Muscle layer of colon (tissue), 2 donors: Measurements from ENCODE around the gene DDX21.
"Not testable (repeated sequence)": the region's sequence is repeated elsewhere in the genome, so short reads cannot be mapped to it uniquely, and the experiment has no call there.

Experiments used
- H3K27ac ChIP-seq: one replicate; pipeline ENCODE4 v1.7.0; 2013; ENCODE audit warnings: low read depth, mild to moderate bottlenecking, low read length, moderate library complexity
- H3K27me3 ChIP-seq, 2 donors: one replicate each; pipeline ENCODE4 v1.7.0; 2013; ENCODE audit warnings: low read length in 2 of 2, mild to moderate bottlenecking in 2 of 2; ENCODE audit not compliant: insufficient read depth in 2 of 2, control insufficient read depth in 1 of 2
- H3K36me3 ChIP-seq: one replicate; pipeline ENCODE4 v1.7.0; 2013; ENCODE audit warnings: mild to moderate bottlenecking, low read length; ENCODE audit not compliant: insufficient read depth
- H3K4me1 ChIP-seq: one replicate; pipeline ENCODE4 v1.7.0; 2013; ENCODE audit warnings: mild to moderate bottlenecking, low read length; ENCODE audit not compliant: insufficient read depth
- H3K4me3 ChIP-seq, 2 donors: one replicate each; pipeline ENCODE4 v1.7.0; 2013; ENCODE audit warnings: low read length in 2 of 2, low read depth in 1 of 2, mild to moderate bottlenecking in 1 of 2, moderate library complexity in 1 of 2
- H3K9ac ChIP-seq: one replicate; pipeline ENCODE4 v1.7.0; 2013; ENCODE audit warnings: low read length
- H3K9me3 ChIP-seq: one replicate; pipeline ENCODE4 v1.7.0; 2013; ENCODE audit warnings: mild to moderate bottlenecking, low read length
- donor health status: abdominal sarcoma.
- donor health status: Adenocarcinoma of cecum.

DDX21 gene

DNA sequence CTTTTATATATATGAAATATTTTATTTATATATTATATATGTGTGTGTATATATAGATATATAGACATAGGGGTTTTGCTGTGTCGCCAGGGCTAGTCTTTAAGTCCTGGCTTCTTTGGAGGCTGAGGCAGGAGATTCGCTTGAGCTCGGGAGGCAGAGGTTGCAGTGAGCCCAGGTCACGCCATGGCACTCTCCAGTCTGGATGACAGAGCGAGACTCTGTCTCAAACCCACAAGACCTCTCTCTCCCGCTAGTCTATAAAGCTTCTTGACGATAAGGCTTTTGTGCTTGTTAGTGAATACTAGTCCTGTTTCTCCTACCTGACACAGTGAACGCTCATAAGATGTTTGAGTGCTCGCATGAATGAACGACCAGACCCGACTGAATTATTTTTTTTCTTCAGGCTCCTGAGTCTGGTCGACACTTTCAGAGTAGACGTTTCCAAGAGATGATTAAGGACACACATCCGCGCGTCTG is 577 bp upstream of the DDX21 start:
- no peaks in the 10 kb centered on the region for H3K9me3 ChIP-seq
- peak overlapping the region; percentile 89 for H3K27ac ChIP-seq
- H3K4me1 ChIP-seq = peaks cover 11% of the 10 kb centered on the region
- H3K36me3 ChIP-seq = peaks cover 5% of the 10 kb centered on the region
- H3K27me3 ChIP-seq = no peaks in the 10 kb centered on the region
- H3K4me3 ChIP-seq = peak overlapping the region; percentile 84 to 89
- H3K9ac ChIP-seq = peak overlapping the region; percentile 76

DNA sequence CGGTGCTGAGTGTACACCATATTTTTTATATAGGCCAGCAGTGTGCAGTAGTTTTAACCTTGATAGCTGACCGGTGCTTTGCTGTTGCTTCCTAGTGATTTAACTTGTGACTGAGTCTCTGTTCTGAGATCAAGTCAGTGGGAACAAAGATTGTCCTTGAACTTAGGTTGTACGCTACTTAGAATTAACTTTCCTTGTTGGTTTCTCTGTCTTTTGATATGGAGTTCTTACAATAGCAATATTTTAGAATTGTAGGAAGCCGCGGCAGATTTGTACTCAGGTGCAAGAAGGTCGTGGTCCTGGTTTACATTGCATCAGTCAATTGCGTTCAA is 1.3 kb downstream of the DDX21 start:
- peaks cover 11% of the 10 kb centered on the region for H3K4me1 ChIP-seq
- peak overlapping the region; percentile 84 to 89 for H3K4me3 ChIP-seq
- peaks cover 15% of the 10 kb centered on the region for H3K36me3 ChIP-seq
- peak overlapping the region; percentile 25 for H3K27ac ChIP-seq
- peak overlapping the region; percentile 29 for H3K9ac ChIP-seq
- no peaks in the 10 kb centered on the region for H3K27me3 ChIP-seq
- H3K9me3 ChIP-seq = no peaks in the 10 kb centered on the region

DNA sequence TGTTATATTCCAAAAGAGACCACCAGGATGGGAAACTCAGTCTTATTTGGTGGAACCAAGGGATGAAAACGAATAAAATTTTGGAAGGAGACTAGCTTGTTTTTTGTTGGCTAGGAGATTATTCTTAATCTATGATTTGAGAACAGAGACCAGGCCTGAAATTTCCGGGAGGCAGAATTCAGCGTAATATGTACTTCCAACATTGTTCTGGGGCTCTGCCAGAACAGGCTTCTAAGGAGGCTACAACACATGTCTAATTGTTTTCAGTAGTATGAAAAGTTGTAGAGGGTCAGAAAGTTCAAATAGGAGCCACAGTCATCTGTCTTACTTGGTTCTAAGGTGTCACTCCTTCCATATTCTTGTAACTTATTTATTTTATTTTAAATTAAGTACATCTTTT is 1.7 kb downstream of the DDX21 start:
- Histone ChIP-seq H3K9me3 (no peaks in the 10 kb centered on the region), H3K27ac (peak overlapping the region; percentile 3), H3K4me3 (peak overlapping the region in 1 of 2 donors; percentile 89), H3K4me1 (peaks cover 11% of the 10 kb centered on the region), H3K9ac (peak overlapping the region; percentile 29), H3K36me3 (peaks cover 19% of the 10 kb centered on the region), H3K27me3 (no peaks in the 10 kb centered on the region)

DNA sequence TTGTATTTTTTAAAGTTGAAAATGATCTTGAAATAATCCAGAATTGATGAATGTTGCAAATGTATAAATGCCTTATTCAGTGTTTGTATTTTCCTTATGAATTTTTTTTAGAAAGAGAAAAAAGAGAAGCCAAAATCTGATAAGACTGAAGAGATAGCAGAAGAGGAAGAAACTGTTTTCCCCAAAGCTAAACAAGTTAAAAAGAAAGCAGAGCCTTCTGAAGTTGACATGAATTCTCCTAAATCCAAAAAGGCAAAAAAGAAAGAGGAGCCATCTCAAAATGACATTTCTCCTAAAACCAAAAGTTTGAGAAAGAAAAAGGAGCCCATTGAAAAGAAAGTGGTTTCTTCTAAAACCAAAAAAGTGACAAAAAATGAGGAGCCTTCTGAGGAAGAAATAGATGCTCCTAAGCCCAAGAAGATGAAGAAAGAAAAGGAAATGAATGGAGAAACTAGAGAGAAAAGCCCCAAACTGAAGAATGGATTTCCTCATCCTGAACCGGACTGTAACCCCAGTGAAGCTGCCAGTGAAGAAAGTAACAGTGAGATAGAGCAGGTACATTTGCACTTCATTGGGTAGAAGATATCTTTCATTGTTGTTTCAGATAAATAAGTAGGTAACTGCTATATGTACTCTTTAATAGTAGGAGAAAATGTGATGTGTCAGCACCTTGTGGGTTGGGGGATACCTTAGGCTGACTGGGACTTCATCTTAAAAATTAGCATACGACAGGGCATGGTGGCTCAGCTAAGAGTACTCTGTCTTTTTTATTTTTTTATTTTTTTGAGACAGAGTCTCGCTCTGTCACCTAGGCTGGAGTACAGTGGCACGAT is 3.9 kb downstream of the DDX21 start:
- Histone ChIP-seq H3K27ac (no peak overlapping the region), H3K4me1 (peaks cover 11% of the 10 kb centered on the region), H3K36me3 (peaks cover 34% of the 10 kb centered on the region), H3K27me3 (no peaks in the 10 kb centered on the region), H3K9me3 (no peaks in the 10 kb centered on the region), H3K9ac (no peak overlapping the region), H3K4me3 (no peak overlapping the region)

DNA sequence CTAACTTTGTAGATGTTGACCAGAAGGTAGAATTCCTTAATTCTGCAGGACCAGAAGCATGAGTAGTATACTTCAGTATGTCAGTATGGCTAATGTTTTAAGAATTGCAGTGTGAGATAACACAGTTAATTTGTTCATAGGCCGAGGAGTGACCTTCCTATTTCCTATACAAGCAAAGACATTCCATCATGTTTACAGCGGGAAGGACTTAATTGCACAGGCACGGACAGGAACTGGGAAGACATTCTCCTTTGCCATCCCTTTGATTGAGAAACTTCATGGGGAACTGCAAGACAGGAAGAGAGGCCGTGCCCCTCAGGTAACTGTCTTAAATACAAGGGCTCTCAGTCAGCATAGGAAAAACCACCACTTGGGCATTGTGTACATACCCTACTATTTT is 7.2 kb downstream of the DDX21 start:
- H3K9me3 ChIP-seq = no peaks in the 10 kb centered on the region
- H3K4me3 ChIP-seq = no peak overlapping the region
- peaks cover 58% of the 10 kb centered on the region for H3K36me3 ChIP-seq
- no peaks in the 10 kb centered on the region for H3K27me3 ChIP-seq
- H3K27ac ChIP-seq = no peak overlapping the region
- no peak overlapping the region for H3K9ac ChIP-seq
- no peaks in the 10 kb centered on the region for H3K4me1 ChIP-seq

DNA sequence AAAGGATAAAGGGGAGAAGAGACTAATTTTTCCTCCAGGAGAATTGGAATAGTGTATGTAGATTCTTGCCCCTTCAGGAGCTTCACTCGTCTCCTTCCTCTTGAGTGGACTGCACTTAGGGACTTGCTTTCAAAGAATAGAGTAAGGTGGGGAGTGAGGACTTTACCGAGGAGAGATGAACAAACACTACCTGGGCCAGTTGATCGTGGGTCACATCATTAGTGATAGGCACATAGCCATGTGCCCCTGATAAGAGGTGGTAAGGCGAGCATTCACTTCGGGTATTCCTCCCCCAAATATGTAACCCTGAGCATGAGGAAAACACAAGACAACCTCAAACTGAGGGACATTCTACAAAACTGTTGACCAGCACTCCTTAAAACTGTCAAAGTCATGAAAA is 18.0 kb downstream of the DDX21 start:
- Histone ChIP-seq H3K27me3 (no peaks in the 10 kb centered on the region), H3K27ac (no peak overlapping the region), H3K9me3 (no peaks in the 10 kb centered on the region), H3K9ac (no peak overlapping the region), H3K4me1 (no peaks in the 10 kb centered on the region), H3K4me3 (no peak overlapping the region), H3K36me3 (peaks cover 80% of the 10 kb centered on the region)

DNA sequence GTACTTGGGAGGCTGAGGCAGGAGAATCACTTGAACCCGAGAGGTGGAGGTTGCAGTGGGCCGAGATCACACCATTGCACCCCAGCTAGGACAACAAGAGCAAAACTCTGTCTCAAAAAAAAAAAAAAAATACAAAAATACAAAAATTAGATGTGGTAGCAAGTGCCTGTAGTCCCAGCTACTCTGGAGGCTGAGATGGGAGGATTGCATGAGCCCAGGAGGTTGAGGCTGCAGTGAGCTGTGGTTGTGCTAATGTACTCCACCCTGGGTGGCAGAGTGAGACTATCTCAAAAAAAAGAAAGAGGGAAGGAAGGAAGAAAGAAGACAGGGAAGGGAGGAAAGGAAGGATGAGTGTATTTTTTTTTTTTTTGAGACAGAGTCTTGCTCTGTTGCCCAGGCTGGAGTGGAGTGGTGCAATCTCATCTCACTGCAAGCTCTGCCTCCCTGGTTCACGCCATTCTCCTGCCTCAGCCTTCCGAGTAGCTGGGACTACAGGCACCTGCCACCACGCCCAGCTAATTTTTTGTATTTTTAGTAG is 20.0 kb downstream of the DDX21 start:
- H3K27me3 ChIP-seq, H3K27ac ChIP-seq, H3K9me3 ChIP-seq, H3K4me3 ChIP-seq, H3K9ac ChIP-seq, H3K4me1 ChIP-seq: not testable (repeated sequence)
- H3K36me3 ChIP-seq = peaks cover 72% of the 10 kb centered on the region

DNA sequence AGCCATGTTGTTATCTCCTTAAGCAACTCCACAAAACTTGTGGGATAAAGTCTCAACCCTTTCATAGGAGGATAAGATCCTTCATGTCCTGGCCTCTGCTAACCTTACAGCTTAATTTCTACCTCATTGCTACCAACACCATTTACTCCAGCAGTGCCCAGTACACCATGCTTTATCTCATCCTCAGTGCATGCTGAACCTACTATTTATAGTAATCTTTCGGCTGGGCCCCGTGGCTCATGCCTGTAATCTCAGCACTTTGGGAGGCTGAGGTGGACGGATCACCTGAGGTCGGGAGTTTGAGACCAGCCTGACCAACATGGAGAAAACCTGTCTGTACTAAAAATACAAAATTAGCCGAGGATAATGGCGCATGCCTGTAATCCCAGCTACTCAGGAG is 23.8 kb downstream of the DDX21 start:
- peaks cover 60% of the 10 kb centered on the region for H3K36me3 ChIP-seq
- not testable (repeated sequence) for H3K9ac ChIP-seq, H3K27me3 ChIP-seq, H3K27ac ChIP-seq, H3K9me3 ChIP-seq, H3K4me1 ChIP-seq, H3K4me3 ChIP-seq

DNA sequence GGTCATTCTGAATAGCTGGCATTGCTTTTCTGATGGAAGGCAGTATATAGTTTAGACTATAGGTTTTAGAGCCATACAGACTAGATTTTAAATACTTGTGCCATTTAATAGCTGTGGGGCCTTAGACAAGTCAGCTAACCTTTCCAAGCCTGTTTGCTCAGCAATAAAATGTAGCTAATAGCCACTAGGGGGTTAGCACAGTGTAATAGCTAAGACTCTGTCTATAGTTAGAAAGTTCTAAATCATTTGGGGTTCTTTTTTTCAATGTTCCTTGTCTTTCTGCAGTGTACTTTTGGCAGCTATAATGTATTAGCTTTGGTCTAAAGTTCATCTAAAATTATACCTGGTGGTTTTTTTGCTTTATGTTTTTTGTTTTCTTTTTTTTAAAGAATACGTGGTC is 25.1 kb downstream of the DDX21 start:
- Histone ChIP-seq H3K36me3 (peaks cover 54% of the 10 kb centered on the region), H3K4me3 (no peak overlapping the region), H3K27me3 (no peaks in the 10 kb centered on the region), H3K9ac (no peak overlapping the region), H3K9me3 (no peaks in the 10 kb centered on the region), H3K27ac (no peak overlapping the region), H3K4me1 (no peaks in the 10 kb centered on the region)

DNA sequence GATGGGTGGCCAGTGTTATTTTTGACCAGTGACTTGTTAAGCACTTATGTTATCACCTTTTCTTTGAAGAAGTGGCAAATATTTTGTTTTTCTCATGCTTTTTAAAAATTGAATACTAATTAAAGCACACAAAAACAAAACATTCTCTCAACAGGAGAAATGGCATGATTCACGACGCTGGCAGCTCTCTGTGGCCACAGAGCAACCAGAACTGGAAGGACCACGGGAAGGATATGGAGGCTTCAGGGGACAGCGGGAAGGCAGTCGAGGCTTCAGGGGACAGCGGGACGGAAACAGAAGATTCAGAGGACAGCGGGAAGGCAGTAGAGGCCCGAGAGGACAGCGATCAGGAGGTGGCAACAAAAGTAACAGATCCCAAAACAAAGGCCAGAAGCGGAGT is 26.4 kb downstream of the DDX21 start:
- no peaks in the 10 kb centered on the region for H3K4me1 ChIP-seq
- H3K4me3 ChIP-seq = no peak overlapping the region
- H3K27ac ChIP-seq = no peak overlapping the region
- H3K9me3 ChIP-seq = no peaks in the 10 kb centered on the region
- H3K27me3 ChIP-seq = no peaks in the 10 kb centered on the region
- no peak overlapping the region for H3K9ac ChIP-seq
- H3K36me3 ChIP-seq = peaks cover 45% of the 10 kb centered on the region

DNA sequence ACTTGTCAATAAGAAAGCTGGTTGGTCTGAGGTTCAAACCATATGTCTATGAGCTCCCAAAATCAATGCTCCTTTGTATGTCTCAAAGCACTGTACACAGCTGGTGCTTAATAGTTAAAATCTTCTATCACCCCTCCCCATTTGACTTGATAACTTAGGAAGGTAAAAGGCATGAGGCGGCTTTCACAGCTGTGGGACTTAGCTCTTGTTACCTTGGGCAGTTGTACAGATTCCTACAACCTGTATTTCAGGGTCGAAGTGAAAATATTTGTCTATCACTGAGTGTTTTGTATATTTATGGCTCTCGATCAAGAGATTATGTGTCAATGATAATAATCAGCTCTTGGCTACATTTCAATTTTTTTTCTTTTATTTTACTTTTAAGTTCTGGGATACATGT is 31.6 kb downstream of the DDX21 start:
- peaks cover 34% of the 10 kb centered on the region for H3K4me1 ChIP-seq
- no peaks in the 10 kb centered on the region for H3K27me3 ChIP-seq
- peaks cover 24% of the 10 kb centered on the region for H3K36me3 ChIP-seq
- H3K9ac ChIP-seq = no peak overlapping the region
- H3K4me3 ChIP-seq = no peak overlapping the region
- H3K27ac ChIP-seq = no peak overlapping the region
- no peaks in the 10 kb centered on the region for H3K9me3 ChIP-seq
